ENCODE data around the gene MAN1A1.
"Not testable (repeated sequence)": the region's sequence is repeated elsewhere in the genome, so short reads cannot be mapped to it uniquely, and the experiment has no call there.

The MAN1A1 gene

DNA sequence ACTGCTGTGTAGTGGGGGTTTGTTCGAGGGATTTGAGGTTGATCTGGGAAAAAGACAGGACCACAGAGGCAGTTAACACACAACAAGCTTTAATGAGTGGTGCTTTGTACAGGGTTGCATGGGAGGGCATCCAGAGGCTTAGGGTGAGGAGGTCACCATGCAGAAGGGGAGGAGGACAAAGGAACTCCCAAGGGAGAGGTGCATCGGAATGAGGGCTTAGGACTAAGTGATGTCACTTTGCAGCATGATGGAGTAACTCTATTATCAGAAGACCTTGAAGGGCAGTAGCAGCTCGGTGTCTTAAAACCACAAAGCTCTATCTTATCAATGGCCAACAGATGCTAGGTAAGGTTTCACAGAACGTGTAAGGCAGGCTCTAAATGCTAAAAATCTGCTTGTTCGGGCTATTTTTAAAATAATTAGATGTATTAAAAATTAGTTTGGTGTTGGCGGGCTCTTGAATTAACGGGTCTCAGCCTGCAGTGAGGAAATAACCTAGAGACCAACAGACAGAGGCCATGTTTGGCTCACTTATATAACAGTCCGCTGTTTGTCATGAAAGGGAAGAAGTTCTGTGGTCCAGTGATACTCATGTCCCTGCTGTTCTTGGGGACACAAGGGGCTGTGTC lies 37.9 kb downstream of the MAN1A1 start:
- no peak for TF ChIP-seq POLR2A (IDR thresholded peaks at IDR 0.05; ENCODE audit: low read depth, low read length)
- no peak for FAIRE-seq

DNA sequence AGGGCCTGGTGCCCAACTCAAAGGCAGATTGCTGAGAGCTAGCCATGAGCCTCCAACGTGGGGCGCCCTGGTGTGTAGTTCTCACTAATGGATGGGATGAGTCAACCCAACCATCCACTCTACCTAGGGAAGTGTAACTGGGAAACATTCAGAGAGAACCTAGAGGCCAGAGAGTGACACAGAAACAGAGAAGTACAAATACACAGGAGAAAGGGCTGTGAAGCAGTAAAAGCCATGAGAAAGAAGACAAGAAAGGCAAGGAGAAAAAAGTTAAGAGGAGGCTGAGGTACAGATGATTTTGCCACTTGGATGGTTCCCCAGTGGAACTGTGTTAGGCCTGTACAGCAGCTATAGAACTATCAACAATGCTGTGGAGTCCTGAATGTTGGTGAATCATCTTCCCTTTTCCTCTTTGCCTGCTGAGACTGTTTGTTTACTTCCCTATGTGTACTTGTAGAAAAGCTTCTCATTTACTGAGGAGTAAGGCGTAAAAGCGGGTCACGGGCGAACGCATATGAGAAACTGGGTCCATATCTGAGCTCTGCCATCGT lies 39.0 kb downstream of the MAN1A1 start:
- FAIRE-seq, result peak; percentile 64
- no peak for TF ChIP-seq POLR2A (IDR thresholded peaks at IDR 0.05; ENCODE audit: low read depth, low read length)
- no peak for DNase-seq (ENCODE audit: insufficient read length, low spot score)

More for the DNA sequence above, 37.9 kb downstream of the MAN1A1 start:
- DNase-seq (ENCODE audit: insufficient read length, low spot score), result no peak

DNA sequence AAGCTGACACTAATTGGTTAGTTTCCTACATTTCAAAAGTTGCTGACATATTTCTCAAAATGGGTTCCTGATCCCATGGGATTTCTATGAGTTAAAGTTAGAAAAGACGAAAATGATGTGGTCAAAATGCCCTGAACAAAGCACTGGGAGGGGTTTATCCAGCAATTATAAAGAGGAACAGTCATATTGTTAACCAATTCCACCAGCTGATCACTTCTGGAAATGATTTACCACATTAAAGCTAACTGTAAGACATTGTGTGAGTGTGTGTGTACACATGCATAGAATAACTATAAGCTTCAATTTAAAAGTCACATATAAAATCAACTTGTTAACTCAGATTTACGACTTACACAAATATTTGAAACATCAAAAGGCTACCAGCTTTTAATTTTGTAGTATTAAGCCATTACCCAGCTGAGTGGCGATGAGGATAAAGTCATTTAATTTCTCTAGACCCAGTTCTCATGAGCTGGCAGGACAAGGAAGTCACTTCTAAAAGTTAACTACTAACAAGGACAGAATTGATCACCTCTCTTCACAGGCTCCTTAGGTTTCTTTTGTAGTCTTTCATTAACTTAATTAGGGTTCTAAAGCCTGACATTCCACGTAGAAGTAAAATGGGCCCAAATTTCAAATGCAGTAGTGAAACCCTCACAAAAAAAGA lies 40.4 kb downstream of the MAN1A1 start:
- FAIRE-seq (no peak), DNase-seq (ENCODE audit: insufficient read length, low spot score) (no peak)
- no peak for TF ChIP-seq POLR2A (IDR thresholded peaks at IDR 0.05; ENCODE audit: low read depth, low read length)

GRCh38 chr6:119308048-119308570 lies 41.5 kb downstream of the MAN1A1 start:
- no peak for DNase-seq (ENCODE audit: insufficient read length, low spot score)
- TF ChIP-seq POLR2A (IDR thresholded peaks at IDR 0.05; ENCODE audit: low read depth, low read length), result no peak
- FAIRE-seq, result peak; percentile 62

DNA sequence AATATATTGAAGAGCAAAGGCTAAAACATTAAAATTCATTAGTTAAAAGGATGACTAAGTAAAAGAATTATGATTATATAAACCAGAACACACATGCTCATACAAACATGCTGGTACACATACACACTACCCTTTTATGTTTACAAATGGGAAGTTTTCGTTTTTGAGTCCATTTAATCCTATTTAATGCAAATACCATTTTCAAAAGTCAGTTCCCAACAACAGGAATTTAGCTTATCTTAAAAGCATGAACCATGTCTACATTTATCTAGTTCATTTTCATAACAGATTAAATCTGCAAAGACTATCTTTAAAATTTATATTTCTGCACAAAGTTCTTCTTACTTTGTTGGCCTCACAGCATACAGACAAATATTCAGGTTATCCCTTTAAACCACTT lies 42.5 kb downstream of the MAN1A1 start:
- no peak for DNase-seq (ENCODE audit: insufficient read length, low spot score)
- no peak for FAIRE-seq
- no peak for TF ChIP-seq POLR2A (IDR thresholded peaks at IDR 0.05; ENCODE audit: low read depth, low read length)

- no peak for TF ChIP-seq POLR2A (IDR thresholded peaks at IDR 0.05; ENCODE audit: low read depth, low read length)
- DNase-seq (ENCODE audit: insufficient read length, low spot score) (no peak), FAIRE-seq (no peak)
Measured at GRCh38 chr6:119306396-119306968, 43.1 kb downstream of the MAN1A1 start.

GRCh38 chr6:119303164-119303887 lies 46.2 kb downstream of the MAN1A1 start:
- DNase-seq (ENCODE audit: insufficient read length, low spot score), result no peak
- TF ChIP-seq POLR2A (IDR thresholded peaks at IDR 0.05; ENCODE audit: low read depth, low read length), result no peak
- FAIRE-seq, result no peak

GRCh38 chr6:119301429-119301828 lies 48.1 kb downstream of the MAN1A1 start:
- DNase-seq (ENCODE audit: insufficient read length, low spot score) (no peak), FAIRE-seq (no peak)
- no peak for TF ChIP-seq POLR2A (IDR thresholded peaks at IDR 0.05; ENCODE audit: low read depth, low read length)

GRCh38 chr6:119299694-119300093 lies 49.9 kb downstream of the MAN1A1 start:
- no peak for FAIRE-seq
- DNase-seq (ENCODE audit: insufficient read length, low spot score), result no peak
- no peak for TF ChIP-seq POLR2A (IDR thresholded peaks at IDR 0.05; ENCODE audit: low read depth, low read length)

DNA sequence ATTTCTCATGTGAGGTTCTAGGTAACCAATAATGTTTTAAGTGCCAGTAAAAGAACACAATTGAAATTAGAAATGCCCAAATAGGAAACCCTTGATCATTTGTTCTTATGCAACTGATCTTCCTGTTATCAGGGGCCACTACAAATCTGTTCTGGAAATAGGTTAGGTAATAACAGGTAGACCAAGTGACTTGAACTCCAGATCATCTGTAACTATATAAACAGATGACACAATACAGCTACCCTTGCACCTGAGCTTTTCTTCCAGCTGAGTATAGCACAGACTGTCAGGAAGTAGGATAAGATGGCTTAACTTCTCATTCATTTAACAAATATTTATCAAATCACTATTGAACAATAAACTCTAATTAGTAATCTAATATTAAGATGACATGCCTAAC lies 52.5 kb downstream of the MAN1A1 start:
- TF ChIP-seq POLR2A (IDR thresholded peaks at IDR 0.05; ENCODE audit: low read depth, low read length), result no peak
- DNase-seq (ENCODE audit: insufficient read length, low spot score) (no peak), FAIRE-seq (no peak)

DNA sequence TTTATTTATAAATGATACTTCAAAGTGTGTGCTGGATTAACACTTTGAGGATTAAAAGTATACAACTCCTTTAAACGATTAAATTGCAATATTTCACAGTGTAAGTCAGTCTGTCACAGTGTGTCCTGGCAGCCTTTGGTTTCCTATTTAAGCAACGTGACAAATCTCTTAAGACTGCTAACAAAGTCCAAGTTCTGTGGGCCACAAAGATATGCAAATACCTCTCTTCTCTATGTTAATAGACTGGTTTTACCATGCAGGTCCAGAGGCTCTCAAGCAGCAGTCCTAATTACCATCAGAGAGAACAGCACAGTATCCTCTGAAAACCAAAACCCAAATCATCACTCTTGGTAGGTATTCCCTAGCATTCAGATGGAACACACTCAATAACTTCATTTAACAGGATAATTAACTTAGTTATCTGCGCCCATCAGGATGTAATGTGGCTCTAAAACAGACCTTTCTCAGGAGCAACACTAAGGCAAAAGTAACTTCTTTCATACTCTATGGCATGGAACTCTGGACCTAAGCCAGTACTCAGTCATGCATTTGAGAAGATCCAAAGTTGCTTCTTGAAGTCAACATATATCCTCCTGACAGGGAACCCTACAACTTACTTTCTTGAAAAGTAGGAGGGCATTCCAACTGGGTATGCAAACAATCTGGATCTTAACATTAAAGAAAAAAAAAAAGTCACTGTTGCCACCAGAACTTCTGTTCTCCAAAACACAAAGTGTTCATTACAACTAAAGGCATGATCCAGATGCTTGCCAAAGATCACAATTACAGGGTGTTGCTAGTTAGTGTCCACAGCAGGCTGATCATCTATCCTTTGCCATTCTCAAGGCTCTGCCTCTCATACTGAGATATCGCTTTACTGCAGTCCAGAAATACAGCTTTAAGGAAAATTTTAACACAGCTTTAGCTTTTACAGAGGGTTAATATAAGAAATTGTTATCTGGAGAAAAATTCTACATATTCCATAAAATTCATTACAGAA lies 53.2 kb downstream of the MAN1A1 start:
- FAIRE-seq, result no peak
- DNase-seq (ENCODE audit: insufficient read length, low spot score), result no peak
- no peak for TF ChIP-seq POLR2A (IDR thresholded peaks at IDR 0.05; ENCODE audit: low read depth, low read length)

DNA sequence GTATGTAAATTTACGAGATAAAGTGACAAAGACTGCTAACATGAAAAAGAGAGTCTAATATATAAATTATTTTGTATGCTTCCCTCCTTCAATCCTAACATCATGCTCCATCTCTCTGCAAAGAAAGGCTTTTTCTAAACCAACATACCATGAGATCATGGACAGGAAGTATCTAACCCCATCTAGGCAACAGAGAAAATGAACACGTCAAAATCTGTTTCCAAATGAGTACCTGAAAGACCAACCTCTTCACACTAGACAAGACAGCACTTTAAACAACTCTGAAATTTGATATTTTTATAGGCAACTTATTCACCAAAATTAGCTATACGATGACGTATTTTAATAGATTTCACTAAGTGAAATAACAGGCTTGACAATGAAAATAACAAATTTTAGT lies 54.6 kb downstream of the MAN1A1 start:
- no peak for FAIRE-seq
- no peak for DNase-seq (ENCODE audit: insufficient read length, low spot score)
- no peak for TF ChIP-seq POLR2A (IDR thresholded peaks at IDR 0.05; ENCODE audit: low read depth, low read length)

DNA sequence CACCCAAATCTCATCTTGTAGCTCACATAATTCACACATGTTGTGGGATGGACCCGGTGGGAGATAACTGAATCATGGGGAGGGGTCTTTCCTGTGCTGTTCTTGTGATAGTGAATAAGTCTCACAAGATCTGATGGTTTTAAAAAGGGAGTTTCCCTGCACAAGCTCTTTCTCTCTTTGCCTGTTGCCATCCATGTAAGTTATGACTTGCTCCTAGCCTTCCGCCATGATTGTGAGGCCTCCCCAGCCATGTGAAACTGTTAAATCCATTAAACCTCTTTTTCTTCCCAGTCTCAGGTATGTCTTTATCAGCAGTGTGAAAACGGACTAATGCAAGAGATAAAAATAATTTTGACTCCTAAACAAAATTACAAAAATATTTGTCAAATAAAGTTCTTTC lies 58.5 kb downstream of the MAN1A1 start:
- DNase-seq (ENCODE audit: insufficient read length, low spot score); FAIRE-seq: not testable (repeated sequence)

Measured in H54 (cell line).